Upper lobe of left lung (tissue), 4 donors: Measurements from ENCODE around the gene EVI2A.

Experiments
- EP300 ChIP-seq, 4 donors: sonication (generic); formaldehyde crosslinking; IDR thresholded peaks; one replicate each; pipeline ENCODE4 v1.5.1; 2017; ENCODE audit warnings: antibody characterized with exemption in 4 of 4, control low read depth in 2 of 4
- POLR2A ChIP-seq, 4 donors: fragments of 450-650 bp; IDR thresholded peaks; one replicate each; pipeline ENCODE4 v1.5.1; 2016 to 2017; ENCODE audit warnings: antibody characterized with exemption in 4 of 4, mild to moderate bottlenecking in 2 of 4
- POLR2AphosphoS5 ChIP-seq, 2 donors: sonication (generic); formaldehyde crosslinking; IDR thresholded peaks; one replicate each; pipeline ENCODE4 v1.5.1; 2017; ENCODE audit warnings: antibody characterized with exemption in 2 of 2
- TF ChIP-seq, protein P1 (sequence below), 6 experiments: fragments of 450-650 bp in 4 of 6; fragments of 200-600 bp in 2 of 6; sonication (generic) in 2 of 6; IDR thresholded peaks; one replicate each; pipeline ENCODE4 v1.5.1; 2016 to 2019; ENCODE audit warnings: antibody characterized with exemption in 6 of 6

DNA sequence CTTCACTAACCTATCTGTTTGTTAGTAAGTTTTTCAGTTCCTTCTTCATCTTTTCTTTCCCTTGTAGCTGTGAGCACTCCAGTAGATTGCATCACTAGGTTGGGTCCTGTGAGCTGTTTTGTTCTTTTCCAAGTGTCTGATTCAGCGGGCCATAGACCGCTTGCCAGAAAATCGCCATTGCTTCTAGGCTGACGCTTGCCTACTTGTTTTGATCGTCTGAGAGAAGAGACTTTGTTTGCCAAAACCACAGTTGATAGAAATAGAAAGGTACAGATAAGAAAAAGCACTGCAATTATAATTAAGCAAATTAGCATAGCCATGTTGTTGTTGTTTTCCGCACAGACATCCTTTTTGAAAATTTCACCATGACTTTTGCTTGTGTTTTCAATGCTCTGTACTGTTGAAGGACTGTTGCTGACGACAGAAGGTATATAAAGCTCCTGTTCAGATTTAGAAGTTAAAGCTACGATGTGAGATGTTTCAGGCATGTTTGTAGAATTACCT is 3.1 kb downstream of the EVI2A start:
- TF ChIP-seq, protein P1, sequence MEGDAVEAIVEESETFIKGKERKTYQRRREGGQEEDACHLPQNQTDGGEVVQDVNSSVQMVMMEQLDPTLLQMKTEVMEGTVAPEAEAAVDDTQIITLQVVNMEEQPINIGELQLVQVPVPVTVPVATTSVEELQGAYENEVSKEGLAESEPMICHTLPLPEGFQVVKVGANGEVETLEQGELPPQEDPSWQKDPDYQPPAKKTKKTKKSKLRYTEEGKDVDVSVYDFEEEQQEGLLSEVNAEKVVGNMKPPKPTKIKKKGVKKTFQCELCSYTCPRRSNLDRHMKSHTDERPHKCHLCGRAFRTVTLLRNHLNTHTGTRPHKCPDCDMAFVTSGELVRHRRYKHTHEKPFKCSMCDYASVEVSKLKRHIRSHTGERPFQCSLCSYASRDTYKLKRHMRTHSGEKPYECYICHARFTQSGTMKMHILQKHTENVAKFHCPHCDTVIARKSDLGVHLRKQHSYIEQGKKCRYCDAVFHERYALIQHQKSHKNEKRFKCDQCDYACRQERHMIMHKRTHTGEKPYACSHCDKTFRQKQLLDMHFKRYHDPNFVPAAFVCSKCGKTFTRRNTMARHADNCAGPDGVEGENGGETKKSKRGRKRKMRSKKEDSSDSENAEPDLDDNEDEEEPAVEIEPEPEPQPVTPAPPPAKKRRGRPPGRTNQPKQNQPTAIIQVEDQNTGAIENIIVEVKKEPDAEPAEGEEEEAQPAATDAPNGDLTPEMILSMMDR (IDR thresholded peaks at IDR 0.05), result no peak
- TF ChIP-seq POLR2A (IDR thresholded peaks at IDR 0.05) (peak in 1 of 4 donors; percentile 59), POLR2AphosphoS5 (IDR thresholded peaks at IDR 0.05) (peak in 1 of 2 donors; percentile 41), EP300 (IDR thresholded peaks at IDR 0.05) (no peak)
